K562 (cell line): ENCODE measurements around the gene TSSK2. TPM values are rescaled to one million over a fixed set of nuclear protein-coding genes. Genes with fewer than 3 reads are reported as not detected.

Experiments used
- ADNP ChIP-seq: fragments of 200-800 bp; sonication (Bioruptor generic); IDR thresholded peaks from 2 replicates; pipeline ENCODE4 v1.6.1; 2016; ENCODE audit warnings: missing genetic modification characterization, missing compliant biosample characterization
- C11orf30 ChIP-seq: fragments of 450-650 bp; IDR thresholded peaks from 2 replicates; pipeline ENCODE4 v1.6.1; 2016; ENCODE audit warnings: low read depth, mild to moderate bottlenecking
- CBFA2T3 ChIP-seq: fragments of 450-650 bp; IDR thresholded peaks from 2 replicates; pipeline ENCODE4 v1.6.1; 2017
- GABPA ChIP-seq: fragments of 200-800 bp; sonication (Bioruptor generic); conservative IDR thresholded peaks from 2 replicates; pipeline ENCODE4 v1.6.1; 2016; ENCODE audit warnings: low read depth, missing genetic modification characterization, missing compliant biosample characterization
- GABPB2 ChIP-seq: fragments of 250-450 bp; sonication (Bioruptor Pico); conservative IDR thresholded peaks from 2 replicates; pipeline ENCODE4 v1.5.1; 2021; ENCODE audit warnings: mild to moderate bottlenecking
- HDAC6 ChIP-seq: IDR thresholded peaks from 2 replicates; pipeline ENCODE4 v1.6.1; 2012; ENCODE audit warnings: low read depth, mild to moderate bottlenecking, control low read depth, inconsistent platforms, low read length, moderate library complexity
- HNRNPK ChIP-seq: fragments of 200-400 bp; formaldehyde crosslinking; IDR thresholded peaks from one replicate; pipeline ENCODE4 v1.6.1; 2018; ENCODE audit warnings: mild to moderate bottlenecking, low read depth, low read length; ENCODE audit not compliant: poor library complexity, severe bottlenecking
- HOXB6 ChIP-seq: fragments of 250-450 bp; sonication (Bioruptor Pico); IDR thresholded peaks from 2 replicates; pipeline ENCODE4 v1.5.1; 2022; ENCODE audit warnings: mild to moderate bottlenecking, borderline replicate concordance
- LCOR ChIP-seq: sonication (generic); formaldehyde crosslinking; IDR thresholded peaks from 2 replicates; pipeline ENCODE4 v1.8.0; 2022; ENCODE audit warnings: mild to moderate bottlenecking, missing genetic modification reagents
- MYNN ChIP-seq, 2 experiments: sonication (generic); formaldehyde crosslinking in 1 of 2; IDR thresholded peaks; 2 replicates each; pipeline versions ENCODE4 v1.5.0 to v1.6.1; 2016 to 2020; ENCODE audit warnings: antibody characterized with exemption in 1 of 2, missing genetic modification reagents in 1 of 2
- NELFE ChIP-seq: IDR thresholded peaks from 2 replicates; pipeline ENCODE4 v1.6.1; 2011; ENCODE audit warnings: mild to moderate bottlenecking; ENCODE audit not compliant: insufficient read depth, insufficient read length
- PTTG1 ChIP-seq: fragments of 450-650 bp; IDR thresholded peaks from 2 replicates; pipeline ENCODE4 v1.6.1; 2016; ENCODE audit warnings: low read depth, mild to moderate bottlenecking, missing genetic modification characterization, missing compliant biosample characterization
- RBBP5 ChIP-seq: fragments of 200-600 bp; sonication (generic); IDR thresholded peaks from 2 replicates; pipeline ENCODE4 v1.6.1; 2012; ENCODE audit warnings: borderline replicate concordance, mild to moderate bottlenecking, low read length, control low read depth, inconsistent platforms; ENCODE audit not compliant: insufficient read depth, poor library complexity, severe bottlenecking
- RBM17 ChIP-seq: fragments of 200-400 bp; formaldehyde crosslinking; IDR thresholded peaks from 2 replicates; pipeline ENCODE4 v1.6.1; 2017; ENCODE audit warnings: low read depth, mild to moderate bottlenecking, low read length, borderline replicate concordance
- RHOXF2B ChIP-seq: fragments of 250-450 bp; sonication (Bioruptor Pico); conservative IDR thresholded peaks from 2 replicates; pipeline ENCODE4 v1.5.1; 2021
- STAG1 ChIP-seq: sonication (generic); formaldehyde crosslinking; IDR thresholded peaks from 2 replicates; pipeline ENCODE4 v1.5.0; 2020; ENCODE audit warnings: missing genetic modification reagents, borderline replicate concordance
- ZNF140 ChIP-seq: fragments of 250-450 bp; sonication (Bioruptor Pico); IDR thresholded peaks from 2 replicates; pipeline ENCODE4 v1.8.0; 2021; ENCODE audit warnings: moderate library complexity, mild to moderate bottlenecking, inconsistent platforms
- ZNF217 ChIP-seq: sonication (generic); formaldehyde crosslinking; IDR thresholded peaks from 2 replicates; pipeline ENCODE4 v1.8.0; 2022; ENCODE audit warnings: mild to moderate bottlenecking, missing genetic modification reagents
- ZNF23 ChIP-seq: fragments of 250-450 bp; sonication (Bioruptor Pico); IDR thresholded peaks from 2 replicates; pipeline ENCODE4 v1.4.0; 2020; ENCODE audit warnings: mild to moderate bottlenecking
- ZNF384 ChIP-seq: IDR thresholded peaks from 2 replicates; pipeline ENCODE4 v1.6.1; 2012; ENCODE audit warnings: low read depth, low read length, improper control_type of control experiment
- ZNF586 ChIP-seq: fragments of 450-650 bp; formaldehyde crosslinking; conservative IDR thresholded peaks from 2 replicates; pipeline ENCODE4 v1.4.0; 2020; ENCODE audit warnings: mild to moderate bottlenecking, moderate library complexity
- polyA plus RNA-seq, 8 experiments: library from polyadenylated mRNA; depleted of rRNA in 4 of 8; stranded (reverse) in 5 of 8; unstranded in 3 of 8; fragments of >200 nt; fragmentation: Nextera tagmentation in 2 of 8; fragmentation: Illumina TruSeq in 1 of 8; extraction: Ambion mirVana in 2 of 8; extraction: Trizol in 1 of 8; gene quantifications; 2 replicates each; pipeline versions ENCODE4 v1.2.1 to v1.2.3, GENCODE V29; 2011 to 2014; ENCODE audit warnings: inconsistent platforms in 1 of 8, missing spikeins in 1 of 8
- total RNA-seq, 7 experiments: library from RNA; depleted of rRNA in 6 of 7; stranded (reverse); fragments of >200 nt in 6 of 7; fragmentation: Illumina TruSeq in 2 of 7; extraction: Trizol in 2 of 7; gene quantifications; 2 replicates each; pipeline versions ENCODE4 v1.2.1 to v1.2.3, GENCODE V29; 2011 to 2021; ENCODE audit warnings: low replicate concordance in 1 of 7
- TF ChIP-seq, protein P1 (sequence below): sonication (generic); formaldehyde crosslinking; IDR thresholded peaks from 2 replicates; pipeline ENCODE4 v1.8.0; 2022; ENCODE audit warnings: mild to moderate bottlenecking, low read depth, missing genetic modification reagents
- TF ChIP-seq, protein P2 (sequence below): conservative IDR thresholded peaks from 2 replicates; pipeline ENCODE4 v1.6.1; 2011; ENCODE audit warnings: low read depth, mild to moderate bottlenecking, low read length; ENCODE audit not compliant: control insufficient read depth
- TF ChIP-seq, protein P3 (sequence below): fragments of 250-450 bp; sonication (Bioruptor Pico); IDR thresholded peaks from 2 replicates; pipeline ENCODE4 v1.5.1; 2021; ENCODE audit warnings: mild to moderate bottlenecking
- TF ChIP-seq, protein P4 (sequence below): sonication (generic); formaldehyde crosslinking; IDR thresholded peaks from 2 replicates; pipeline ENCODE4 v1.8.1; 2022; ENCODE audit warnings: missing genetic modification reagents

The TSSK2 gene
- total and polyA plus RNA-seq, 9 of the 15 experiments (the other 6 are each of a cell fraction or from before 2014, with no cell fraction given): 0.04 TPM; not detected in 8

DNA sequence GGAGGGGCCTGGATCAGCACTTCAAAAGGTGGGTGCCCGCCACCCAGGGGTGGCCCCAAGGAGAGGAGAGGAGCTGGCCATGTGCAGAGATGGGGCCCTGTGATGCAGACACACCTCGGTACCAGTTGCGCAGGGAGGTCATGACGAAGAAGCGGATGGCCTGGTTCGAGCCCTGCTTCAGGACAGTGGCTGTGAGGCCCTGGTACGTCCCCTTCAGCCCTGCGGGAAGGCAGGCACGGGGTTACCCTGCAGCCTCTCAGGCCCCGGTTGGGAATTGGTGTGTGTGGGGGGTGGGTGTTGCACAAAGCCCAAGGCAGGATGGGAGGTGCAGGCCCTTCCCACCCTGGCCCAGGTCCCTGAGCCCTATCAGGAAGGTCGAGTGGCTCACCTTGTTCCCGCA, 45.6 kb downstream of the TSSK2 start (continued):
- TF ChIP-seq ZNF586 (no peak; the same call in 1 of the 2 replicates), RBM17 (no peak), HDAC6 (peak; percentile 90), LCOR (CRISPR knock-in tag) (no peak), PTTG1 (tag) (no peak), ADNP (tag) (no peak), CBFA2T3 (no peak), RHOXF2B (CRISPR knock-in tag) (peak; percentile 67; the same call in 1 of the 2 replicates), GABPA (tag) (no peak), RBBP5 (no peak), ZNF23 (CRISPR knock-in tag) (no peak), MYNN (IDR thresholded peaks at IDR 0.05) (no peak), MYNN (CRISPR knock-in tag; IDR thresholded peaks at IDR 0.05) (no peak), ZNF140 (CRISPR knock-in tag) (no peak), C11orf30 (no peak), HNRNPK (no peak), GABPB2 (CRISPR knock-in tag) (peak; percentile 65; the same call in 1 of the 2 replicates), ZNF217 (no peak), NELFE (no peak), HOXB6 (CRISPR knock-in tag) (no peak), STAG1 (CRISPR knock-in tag) (no peak), ZNF384 (no peak)
- TF ChIP-seq, protein P1, sequence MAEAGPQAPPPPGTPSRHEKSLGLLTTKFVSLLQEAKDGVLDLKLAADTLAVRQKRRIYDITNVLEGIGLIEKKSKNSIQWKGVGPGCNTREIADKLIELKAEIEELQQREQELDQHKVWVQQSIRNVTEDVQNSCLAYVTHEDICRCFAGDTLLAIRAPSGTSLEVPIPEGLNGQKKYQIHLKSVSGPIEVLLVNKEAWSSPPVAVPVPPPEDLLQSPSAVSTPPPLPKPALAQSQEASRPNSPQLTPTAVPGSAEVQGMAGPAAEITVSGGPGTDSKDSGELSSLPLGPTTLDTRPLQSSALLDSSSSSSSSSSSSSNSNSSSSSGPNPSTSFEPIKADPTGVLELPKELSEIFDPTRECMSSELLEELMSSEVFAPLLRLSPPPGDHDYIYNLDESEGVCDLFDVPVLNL (CRISPR knock-in tag): no peak
- TF ChIP-seq, protein P2, sequence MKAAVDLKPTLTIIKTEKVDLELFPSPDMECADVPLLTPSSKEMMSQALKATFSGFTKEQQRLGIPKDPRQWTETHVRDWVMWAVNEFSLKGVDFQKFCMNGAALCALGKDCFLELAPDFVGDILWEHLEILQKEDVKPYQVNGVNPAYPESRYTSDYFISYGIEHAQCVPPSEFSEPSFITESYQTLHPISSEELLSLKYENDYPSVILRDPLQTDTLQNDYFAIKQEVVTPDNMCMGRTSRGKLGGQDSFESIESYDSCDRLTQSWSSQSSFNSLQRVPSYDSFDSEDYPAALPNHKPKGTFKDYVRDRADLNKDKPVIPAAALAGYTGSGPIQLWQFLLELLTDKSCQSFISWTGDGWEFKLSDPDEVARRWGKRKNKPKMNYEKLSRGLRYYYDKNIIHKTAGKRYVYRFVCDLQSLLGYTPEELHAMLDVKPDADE: no peak
- TF ChIP-seq, protein P3, sequence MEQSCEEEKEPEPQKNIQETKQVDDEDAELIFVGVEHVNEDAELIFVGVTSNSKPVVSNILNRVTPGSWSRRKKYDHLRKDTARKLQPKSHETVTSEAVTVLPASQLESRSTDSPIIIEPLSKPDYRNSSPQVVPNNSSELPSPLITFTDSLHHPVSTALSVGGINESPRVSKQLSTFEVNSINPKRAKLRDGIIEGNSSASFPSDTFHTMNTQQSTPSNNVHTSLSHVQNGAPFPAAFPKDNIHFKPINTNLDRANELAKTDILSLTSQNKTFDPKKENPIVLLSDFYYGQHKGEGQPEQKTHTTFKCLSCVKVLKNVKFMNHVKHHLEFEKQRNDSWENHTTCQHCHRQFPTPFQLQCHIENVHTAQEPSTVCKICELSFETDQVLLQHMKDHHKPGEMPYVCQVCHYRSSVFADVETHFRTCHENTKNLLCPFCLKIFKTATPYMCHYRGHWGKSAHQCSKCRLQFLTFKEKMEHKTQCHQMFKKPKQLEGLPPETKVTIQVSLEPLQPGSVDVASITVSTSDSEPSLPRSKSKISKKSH (CRISPR knock-in tag): no peak
- TF ChIP-seq, protein P4, sequence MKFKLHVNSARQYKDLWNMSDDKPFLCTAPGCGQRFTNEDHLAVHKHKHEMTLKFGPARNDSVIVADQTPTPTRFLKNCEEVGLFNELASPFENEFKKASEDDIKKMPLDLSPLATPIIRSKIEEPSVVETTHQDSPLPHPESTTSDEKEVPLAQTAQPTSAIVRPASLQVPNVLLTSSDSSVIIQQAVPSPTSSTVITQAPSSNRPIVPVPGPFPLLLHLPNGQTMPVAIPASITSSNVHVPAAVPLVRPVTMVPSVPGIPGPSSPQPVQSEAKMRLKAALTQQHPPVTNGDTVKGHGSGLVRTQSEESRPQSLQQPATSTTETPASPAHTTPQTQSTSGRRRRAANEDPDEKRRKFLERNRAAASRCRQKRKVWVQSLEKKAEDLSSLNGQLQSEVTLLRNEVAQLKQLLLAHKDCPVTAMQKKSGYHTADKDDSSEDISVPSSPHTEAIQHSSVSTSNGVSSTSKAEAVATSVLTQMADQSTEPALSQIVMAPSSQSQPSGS (CRISPR knock-in tag): no peak
